ENCODE data around the gene NUP93. TPM values are rescaled to one million over a fixed set of nuclear protein-coding genes. Genes with fewer than 3 reads are reported as not detected.
"Not testable (repeated sequence)": the region's sequence is repeated elsewhere in the genome, so short reads cannot be mapped to it uniquely, and the experiment has no call there.

Gene NUP93
- total and polyA plus RNA-seq, 2 donors = 58.3 to 85.9 TPM

GRCh38 chr16:56878282-56878854 lies 148.4 kb downstream of the NUP93 start:
- no peak overlapping the region for H3K4me3 ChIP-seq (ENCODE audit: low read length in 2 of 2)
- H3K9me3 ChIP-seq (ENCODE audit: control insufficient read depth in 2 of 2, insufficient read depth in 1 of 2, low read length in 1 of 2) = no peaks in the 10 kb centered on the region
- WGBS = 95% methylated on average over 8 of the region's 8 CpGs
- H3K36me3 ChIP-seq (ENCODE audit: control insufficient read depth in 2 of 2, insufficient read depth in 2 of 2, low read length in 1 of 2) = no peaks in the 10 kb centered on the region
- no peak overlapping the region for H3K27ac ChIP-seq (ENCODE audit: low read depth in 1 of 2, low read length in 1 of 2)
- DNase-seq (ENCODE audit: low read depth in 6 of 9, low spot score in 9 of 9) = no peak
- no peaks in the 10 kb centered on the region for H3K27me3 ChIP-seq (ENCODE audit: control insufficient read depth in 2 of 2, insufficient read depth in 1 of 2, low read length in 1 of 2)
- H3K4me1 ChIP-seq (ENCODE audit: control insufficient read depth in 2 of 2, insufficient read depth in 2 of 2, low read length in 2 of 2) = no peaks in the 10 kb centered on the region

GRCh38 chr16:56879276-56879675 lies 149.3 kb downstream of the NUP93 start:
- 94% methylated on average over 9 of the region's 9 CpGs for whole genome bisulfite sequencing
- Histone ChIP-seq H3K4me3 (ENCODE audit: low read length in 2 of 2) (no peak overlapping the region), H3K36me3 (ENCODE audit: control insufficient read depth in 2 of 2, insufficient read depth in 2 of 2, low read length in 1 of 2) (no peaks in the 10 kb centered on the region), H3K27ac (ENCODE audit: low read depth in 1 of 2, low read length in 1 of 2) (no peak overlapping the region), H3K4me1 (ENCODE audit: control insufficient read depth in 2 of 2, insufficient read depth in 2 of 2, low read length in 2 of 2) (no peaks in the 10 kb centered on the region), H3K9me3 (ENCODE audit: control insufficient read depth in 2 of 2, insufficient read depth in 1 of 2, low read length in 1 of 2) (no peaks in the 10 kb centered on the region), H3K27me3 (ENCODE audit: control insufficient read depth in 2 of 2, insufficient read depth in 1 of 2, low read length in 1 of 2) (no peaks in the 10 kb centered on the region)
- no peak for DNase-seq (ENCODE audit: low read depth in 6 of 9, low spot score in 9 of 9)

GRCh38 chr16:56880176-56880575 lies 150.2 kb downstream of the NUP93 start:
- WGBS = 98% methylated on average over 12 of the region's 12 CpGs
- H3K4me1 ChIP-seq (ENCODE audit: control insufficient read depth in 2 of 2, insufficient read depth in 2 of 2, low read length in 2 of 2) = no peaks in the 10 kb centered on the region
- no peak overlapping the region for H3K27ac ChIP-seq (ENCODE audit: low read depth in 1 of 2, low read length in 1 of 2)
- H3K36me3 ChIP-seq (ENCODE audit: control insufficient read depth in 2 of 2, insufficient read depth in 2 of 2, low read length in 1 of 2) = no peaks in the 10 kb centered on the region
- H3K4me3 ChIP-seq (ENCODE audit: low read length in 2 of 2) = no peak overlapping the region
- no peak for DNase-seq (ENCODE audit: low read depth in 6 of 9, low spot score in 9 of 9)
- no peaks in the 10 kb centered on the region for H3K9me3 ChIP-seq (ENCODE audit: control insufficient read depth in 2 of 2, insufficient read depth in 1 of 2, low read length in 1 of 2)
- H3K27me3 ChIP-seq (ENCODE audit: control insufficient read depth in 2 of 2, insufficient read depth in 1 of 2, low read length in 1 of 2) = no peaks in the 10 kb centered on the region

- H3K4me3 ChIP-seq (ENCODE audit: low read length in 2 of 2) = no peak overlapping the region
- H3K36me3 ChIP-seq (ENCODE audit: control insufficient read depth in 2 of 2, insufficient read depth in 2 of 2, low read length in 1 of 2) = no peaks in the 10 kb centered on the region
- DNase-seq (ENCODE audit: low read depth in 6 of 9, low spot score in 9 of 9) = no peak
- no peak overlapping the region for H3K27ac ChIP-seq (ENCODE audit: low read depth in 1 of 2, low read length in 1 of 2)
- H3K9me3 ChIP-seq (ENCODE audit: control insufficient read depth in 2 of 2, insufficient read depth in 1 of 2, low read length in 1 of 2) = no peaks in the 10 kb centered on the region
- H3K4me1 ChIP-seq (ENCODE audit: control insufficient read depth in 2 of 2, insufficient read depth in 2 of 2, low read length in 2 of 2) = no peaks in the 10 kb centered on the region
- no peaks in the 10 kb centered on the region for H3K27me3 ChIP-seq (ENCODE audit: control insufficient read depth in 2 of 2, insufficient read depth in 1 of 2, low read length in 1 of 2)
- 98% methylated on average over 4 of the region's 4 CpGs for WGBS
Observed at GRCh38 chr16:56880685-56881084, 150.8 kb downstream of the NUP93 start.

- Histone ChIP-seq H3K4me1 (ENCODE audit: control insufficient read depth in 2 of 2, insufficient read depth in 2 of 2, low read length in 2 of 2) (no peaks in the 10 kb centered on the region), H3K27me3 (ENCODE audit: control insufficient read depth in 2 of 2, insufficient read depth in 1 of 2, low read length in 1 of 2) (no peaks in the 10 kb centered on the region), H3K36me3 (ENCODE audit: control insufficient read depth in 2 of 2, insufficient read depth in 2 of 2, low read length in 1 of 2) (no peaks in the 10 kb centered on the region), H3K4me3 (ENCODE audit: low read length in 2 of 2) (no peak overlapping the region), H3K27ac (ENCODE audit: low read depth in 1 of 2, low read length in 1 of 2) (no peak overlapping the region), H3K9me3 (ENCODE audit: control insufficient read depth in 2 of 2, insufficient read depth in 1 of 2, low read length in 1 of 2) (no peaks in the 10 kb centered on the region)
- 98% methylated on average over 8 of the region's 8 CpGs for WGBS
- no peak for DNase-seq (ENCODE audit: low read depth in 6 of 9, low spot score in 9 of 9)
Observed at GRCh38 chr16:56882077-56882800, 152.3 kb downstream of the NUP93 start.

GRCh38 chr16:56883586-56883985 lies 153.7 kb downstream of the NUP93 start:
- Histone ChIP-seq H3K9me3 (ENCODE audit: control insufficient read depth in 2 of 2, insufficient read depth in 1 of 2, low read length in 1 of 2) (no peaks in the 10 kb centered on the region), H3K27me3 (ENCODE audit: control insufficient read depth in 2 of 2, insufficient read depth in 1 of 2, low read length in 1 of 2) (no peaks in the 10 kb centered on the region), H3K27ac (ENCODE audit: low read depth in 1 of 2, low read length in 1 of 2) (no peak overlapping the region), H3K4me1 (ENCODE audit: control insufficient read depth in 2 of 2, insufficient read depth in 2 of 2, low read length in 2 of 2) (no peaks in the 10 kb centered on the region), H3K36me3 (ENCODE audit: control insufficient read depth in 2 of 2, insufficient read depth in 2 of 2, low read length in 1 of 2) (no peaks in the 10 kb centered on the region), H3K4me3 (ENCODE audit: low read length in 2 of 2) (no peak overlapping the region)
- WGBS = 94% methylated on average over 2 of the region's 2 CpGs
- no peak for DNase-seq (ENCODE audit: low read depth in 6 of 9, low spot score in 9 of 9)

GRCh38 chr16:56884026-56884582 lies 154.2 kb downstream of the NUP93 start:
- DNase-seq (ENCODE audit: low read depth in 6 of 9, low spot score in 9 of 9) = no peak
- H3K27ac ChIP-seq (ENCODE audit: low read depth in 1 of 2, low read length in 1 of 2) = no peak overlapping the region
- 96% methylated on average over 14 of the region's 14 CpGs for WGBS
- no peaks in the 10 kb centered on the region for H3K4me1 ChIP-seq (ENCODE audit: control insufficient read depth in 2 of 2, insufficient read depth in 2 of 2, low read length in 2 of 2)
- no peaks in the 10 kb centered on the region for H3K27me3 ChIP-seq (ENCODE audit: control insufficient read depth in 2 of 2, insufficient read depth in 1 of 2, low read length in 1 of 2)
- no peak overlapping the region for H3K4me3 ChIP-seq (ENCODE audit: low read length in 2 of 2)
- no peaks in the 10 kb centered on the region for H3K36me3 ChIP-seq (ENCODE audit: control insufficient read depth in 2 of 2, insufficient read depth in 2 of 2, low read length in 1 of 2)
- no peaks in the 10 kb centered on the region for H3K9me3 ChIP-seq (ENCODE audit: control insufficient read depth in 2 of 2, insufficient read depth in 1 of 2, low read length in 1 of 2)

- not testable (repeated sequence) for DNase-seq (ENCODE audit: low read depth in 6 of 9, low spot score in 9 of 9); H3K27ac ChIP-seq (ENCODE audit: low read depth in 1 of 2, low read length in 1 of 2); H3K27me3 ChIP-seq (ENCODE audit: control insufficient read depth in 2 of 2, insufficient read depth in 1 of 2, low read length in 1 of 2); H3K36me3 ChIP-seq (ENCODE audit: control insufficient read depth in 2 of 2, insufficient read depth in 2 of 2, low read length in 1 of 2); H3K4me1 ChIP-seq (ENCODE audit: control insufficient read depth in 2 of 2, insufficient read depth in 2 of 2, low read length in 2 of 2); H3K4me3 ChIP-seq (ENCODE audit: low read length in 2 of 2); H3K9me3 ChIP-seq (ENCODE audit: control insufficient read depth in 2 of 2, insufficient read depth in 1 of 2, low read length in 1 of 2)
- WGBS = 97% methylated on average over 13 of the region's 13 CpGs
Observed at GRCh38 chr16:56884929-56885328, 155.0 kb downstream of the NUP93 start.

GRCh38 chr16:56885446-56886162 lies 155.7 kb downstream of the NUP93 start:
- 96% methylated on average over 9 of the region's 9 CpGs for WGBS
- no peak for DNase-seq (ENCODE audit: low read depth in 6 of 9, low spot score in 9 of 9)
- H3K27ac ChIP-seq (ENCODE audit: low read depth in 1 of 2, low read length in 1 of 2) = no peak overlapping the region
- no peak overlapping the region for H3K4me3 ChIP-seq (ENCODE audit: low read length in 2 of 2)
- no peaks in the 10 kb centered on the region for H3K9me3 ChIP-seq (ENCODE audit: control insufficient read depth in 2 of 2, insufficient read depth in 1 of 2, low read length in 1 of 2)
- H3K4me1 ChIP-seq (ENCODE audit: control insufficient read depth in 2 of 2, insufficient read depth in 2 of 2, low read length in 2 of 2) = no peaks in the 10 kb centered on the region
- no peaks in the 10 kb centered on the region for H3K36me3 ChIP-seq (ENCODE audit: control insufficient read depth in 2 of 2, insufficient read depth in 2 of 2, low read length in 1 of 2)
- H3K27me3 ChIP-seq (ENCODE audit: control insufficient read depth in 2 of 2, insufficient read depth in 1 of 2, low read length in 1 of 2) = no peaks in the 10 kb centered on the region

Data from thymus (tissue), 11 donors.